Measurements from ENCODE around the gene C1orf210.
A peak's percentile ranks its signal among the peaks of the same experiment; 100 is the strongest.

Gene C1orf210

GRCh38 chr1:43298055-43298454, 12.7 kb upstream of the C1orf210 start:
- H3K27ac ChIP-seq = no peak overlapping the region
- no peak for DNase-seq (ENCODE audit: low read depth, low spot score)

GRCh38 chr1:43296207-43296606, 10.8 kb upstream of the C1orf210 start:
- H3K27ac ChIP-seq = no peak overlapping the region
- DNase-seq (ENCODE audit: low read depth, low spot score) = no peak

- no peak for DNase-seq (ENCODE audit: low read depth, low spot score)
- peak overlapping the region; percentile 58 for H3K27ac ChIP-seq
Observed at GRCh38 chr1:43294761-43295160, 9.4 kb upstream of the C1orf210 start.

GRCh38 chr1:43293896-43294760, 8.7 kb upstream of the C1orf210 start:
- peak; percentile 39 for DNase-seq (ENCODE audit: low read depth, low spot score)
- peak overlapping the region; percentile 58 for H3K27ac ChIP-seq

GRCh38 chr1:43293176-43293575, 7.8 kb upstream of the C1orf210 start:
- no peak overlapping the region for H3K27ac ChIP-seq
- DNase-seq (ENCODE audit: low read depth, low spot score) = no peak

GRCh38 chr1:43292679-43293078, 7.3 kb upstream of the C1orf210 start:
- no peak for DNase-seq (ENCODE audit: low read depth, low spot score)
- no peak overlapping the region for H3K27ac ChIP-seq

- no peak overlapping the region for H3K27ac ChIP-seq
- no peak for DNase-seq (ENCODE audit: low read depth, low spot score)
Observed at GRCh38 chr1:43292216-43292615, 6.8 kb upstream of the C1orf210 start.

GRCh38 chr1:43288785-43289706, 3.7 kb upstream of the C1orf210 start:
- no peak overlapping the region for H3K27ac ChIP-seq
- DNase-seq (ENCODE audit: low read depth, low spot score) = no peak

- no peak for DNase-seq (ENCODE audit: low read depth, low spot score)
- H3K27ac ChIP-seq = no peak overlapping the region
Observed at GRCh38 chr1:43288058-43288784, 2.8 kb upstream of the C1orf210 start.

- no peak for DNase-seq (ENCODE audit: low read depth, low spot score)
Observed at GRCh38 chr1:43286533-43286932, 1.2 kb upstream of the C1orf210 start.

GRCh38 chr1:43286115-43286514, 734 bp upstream of the C1orf210 start:
- no peak overlapping the region for H3K27ac ChIP-seq
- DNase-seq (ENCODE audit: low read depth, low spot score) = no peak

More at GRCh38 chr1:43286533-43286932, 1.2 kb upstream of the C1orf210 start:
- H3K27ac ChIP-seq = no peak overlapping the region

- H3K27ac ChIP-seq = peak overlapping the region; percentile 45
- DNase-seq (ENCODE audit: low read depth, low spot score) = no peak
Observed at GRCh38 chr1:43284546-43285110, 753 bp downstream of the C1orf210 start.

GRCh38 chr1:43284065-43284464, 1.3 kb downstream of the C1orf210 start:
- DNase-seq (ENCODE audit: low read depth, low spot score) = no peak
- H3K27ac ChIP-seq = no peak overlapping the region

GRCh38 chr1:43282220-43283195, 2.9 kb downstream of the C1orf210 start:
- no peak overlapping the region for H3K27ac ChIP-seq
- DNase-seq (ENCODE audit: low read depth, low spot score) = no peak

- DNase-seq (ENCODE audit: low read depth, low spot score) = no peak
- H3K27ac ChIP-seq = no peak overlapping the region
Observed at GRCh38 chr1:43280692-43281091, 4.7 kb downstream of the C1orf210 start.

- no peak overlapping the region for H3K27ac ChIP-seq
- DNase-seq (ENCODE audit: low read depth, low spot score) = no peak
Observed at GRCh38 chr1:43279666-43280065, 5.7 kb downstream of the C1orf210 start.

- DNase-seq (ENCODE audit: low read depth, low spot score) = no peak
- no peak overlapping the region for H3K27ac ChIP-seq
Observed at GRCh38 chr1:43279161-43279560, 6.2 kb downstream of the C1orf210 start.

- DNase-seq (ENCODE audit: low read depth, low spot score) = no peak
- no peak overlapping the region for H3K27ac ChIP-seq
Observed at GRCh38 chr1:43277116-43277876, 8.1 kb downstream of the C1orf210 start.
